Left cardiac atrium (tissue), 4 donors: ENCODE results near the gene CHI3L2. TPM values are rescaled to one million over a fixed set of nuclear protein-coding genes. Genes with fewer than 3 reads are reported as not detected.

ENCODE experiments used
- ATAC-seq, 2 donors: fragments of 200-7000 bp; cut with Tn5 transposase; one replicate each; pipeline ENCODE4 v1.9.1; 2020; ENCODE audit warnings: mild to moderate bottlenecking in 2 of 2, moderate library complexity in 2 of 2
- DNase-seq: peaks from one replicate; pipeline ENCODE4 v3.0.0-alpha.2; 2020
- intact Hi-C, 2 donors: fragments of 100-400 bp; cut with DNase I; formaldehyde crosslinking; loops; one replicate each; pipeline versions ENCODE4 v1.14.1 to v1.15.1; 2022 to 2023
- long read RNA-seq: library from polyadenylated mRNA; unstranded; transcript quantifications from one replicate; pipeline ENCODE4 v2.0.0, GENCODE V29; 2021
- total RNA-seq, 2 donors: library from RNA; stranded (reverse); fragmentation: NEBNext Ultra II Directional; extraction: Animal tissue kit (Norgen Biotek cat#: 25700); gene quantifications; one replicate each; pipeline ENCODE4 v1.2.1, GENCODE V29; 2021
- donor health status: DM: no; HTN: yes; CAD: no.
- donor health status: DM: no; HTN: yes; CAD: no; lungs with severe emphysema.
- donor health status: DM: yes; HTN: yes; CAD: no.
- donor health status: Dilated cardiomyopathy.

CHI3L2 gene, protein sequence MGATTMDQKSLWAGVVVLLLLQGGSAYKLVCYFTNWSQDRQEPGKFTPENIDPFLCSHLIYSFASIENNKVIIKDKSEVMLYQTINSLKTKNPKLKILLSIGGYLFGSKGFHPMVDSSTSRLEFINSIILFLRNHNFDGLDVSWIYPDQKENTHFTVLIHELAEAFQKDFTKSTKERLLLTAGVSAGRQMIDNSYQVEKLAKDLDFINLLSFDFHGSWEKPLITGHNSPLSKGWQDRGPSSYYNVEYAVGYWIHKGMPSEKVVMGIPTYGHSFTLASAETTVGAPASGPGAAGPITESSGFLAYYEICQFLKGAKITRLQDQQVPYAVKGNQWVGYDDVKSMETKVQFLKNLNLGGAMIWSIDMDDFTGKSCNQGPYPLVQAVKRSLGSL
- 10 to 100 TPM; 11.7 to 36.8 TPM for total RNA-seq
- long read RNA-seq, partial matches to known transcripts = 0 of 1 reads
- long read RNA-seq, other reads (novel, unspliced or antisense) = 0 of 1 reads

DNA sequence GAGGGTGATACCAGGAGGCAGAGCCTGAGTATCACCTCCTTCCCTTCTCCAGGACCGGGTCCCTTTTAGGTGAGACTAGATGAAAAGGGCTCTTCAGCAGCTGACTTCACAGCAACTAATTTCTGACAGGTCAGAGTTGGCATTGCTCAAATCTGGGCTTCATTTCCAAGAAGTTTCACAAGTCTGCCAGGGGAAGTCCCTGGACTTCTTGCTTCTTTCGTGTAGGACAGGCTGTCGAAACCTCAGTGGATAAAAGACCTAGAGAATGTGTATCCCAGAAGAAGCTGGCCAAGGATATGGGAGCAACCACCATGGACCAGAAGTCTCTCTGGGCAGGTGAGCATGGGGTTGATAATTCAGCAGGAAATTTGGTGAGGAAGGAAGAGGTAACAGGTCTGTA is at the start of gene CHI3L2:
TSS of gene CHI3L2 (plus strand) at position 280 of the 400 bp plus-strand sequence. CDS start at position 297, 17 bp downstream.
- intact Hi-C loops = loop anchor here in 1 of 2 donors (10.0 kb wide), 1 partner anchor 107 kb away; no protein-coding TSS in a partner anchor
- ATAC-seq (peak; percentile 60 to 67), DNase-seq (no peak)

DNA sequence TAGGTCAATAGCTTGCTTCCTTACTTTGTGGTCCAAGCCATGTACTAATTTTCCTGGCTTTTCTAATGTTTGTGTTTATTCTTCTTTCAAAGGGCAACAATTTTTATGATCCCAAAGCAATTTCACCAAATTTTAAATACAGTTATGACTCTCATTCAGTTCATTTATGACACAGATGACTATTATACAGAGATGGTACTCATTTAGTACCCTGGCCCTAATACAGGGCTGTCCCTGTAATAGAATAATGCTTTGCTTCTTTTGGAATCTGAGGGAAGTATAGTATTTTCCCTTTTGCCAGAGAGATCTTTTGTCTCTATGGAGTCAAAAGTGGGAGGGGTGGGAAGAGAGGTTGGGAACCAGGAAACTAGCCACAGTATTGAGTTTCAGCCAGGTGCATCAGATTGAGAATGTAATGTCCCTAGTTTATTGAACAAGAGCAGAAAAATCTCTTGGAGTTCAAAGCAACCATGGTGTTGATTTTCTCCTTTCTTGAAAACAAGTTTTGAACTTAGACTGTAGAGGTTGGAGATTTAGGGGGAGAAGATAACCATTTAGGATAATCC is 47.5 kb upstream of the CHI3L2 start:
- intact Hi-C loops = no loop called here
- ATAC-seq (no peak), DNase-seq (no peak)

DNA sequence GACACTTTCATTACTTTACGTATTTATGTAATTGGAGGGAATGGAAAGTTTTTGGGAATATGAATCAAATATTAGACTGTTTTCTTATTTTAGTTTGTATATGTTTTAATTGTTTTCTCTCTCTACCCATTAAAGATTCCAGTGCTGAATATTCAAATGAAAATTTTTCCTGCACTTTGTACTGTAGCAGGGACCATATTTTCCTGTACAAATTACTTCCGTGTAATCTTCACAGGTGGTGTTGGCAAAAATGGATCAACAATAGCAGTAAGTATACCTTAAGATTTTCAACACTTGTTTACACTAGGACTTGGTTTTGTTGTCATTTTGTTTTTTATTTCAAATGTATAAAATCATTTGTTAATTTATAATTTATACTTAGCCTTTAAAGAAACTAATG is 45.5 kb upstream of the CHI3L2 start:
- no peak for ATAC-seq
- DNase-seq = no peak
- intact Hi-C loops = no loop called here

DNA sequence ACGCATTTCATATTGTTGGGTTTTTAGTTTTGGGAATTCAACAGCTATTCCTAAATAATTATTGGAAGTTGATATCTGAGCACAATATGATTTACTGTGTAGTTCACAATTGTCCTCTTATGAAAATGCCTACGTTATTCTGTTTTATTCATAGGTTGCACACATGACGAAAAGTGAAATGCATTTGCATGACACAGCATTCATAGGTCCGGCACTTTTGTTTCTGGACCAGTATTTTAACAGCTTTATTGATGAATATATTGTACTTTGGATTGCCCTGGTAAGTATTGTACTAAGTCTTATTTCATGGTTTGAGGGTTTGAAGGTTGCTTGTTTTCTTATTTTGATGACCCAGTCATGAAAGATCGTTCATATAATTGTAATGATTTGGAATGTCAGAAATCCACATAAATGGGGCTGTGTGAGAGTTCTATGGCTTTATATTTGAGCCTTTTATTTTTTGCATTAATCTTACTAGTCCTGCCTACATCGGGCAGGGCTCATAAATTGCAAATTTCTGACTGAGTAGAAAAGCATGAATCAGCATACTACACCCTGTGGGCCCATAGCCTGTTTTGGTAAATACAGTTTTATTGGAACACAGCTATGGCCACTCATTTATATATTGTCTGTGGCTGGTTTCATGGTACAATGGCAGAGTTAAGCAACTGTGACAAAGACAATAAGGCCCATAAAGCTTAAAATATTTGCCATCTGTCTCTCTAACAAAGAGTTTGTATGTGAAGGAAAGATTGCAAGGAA is 44.0 kb upstream of the CHI3L2 start:
- ATAC-seq (no peak), DNase-seq (no peak)
- intact Hi-C loops = no loop called here

DNA sequence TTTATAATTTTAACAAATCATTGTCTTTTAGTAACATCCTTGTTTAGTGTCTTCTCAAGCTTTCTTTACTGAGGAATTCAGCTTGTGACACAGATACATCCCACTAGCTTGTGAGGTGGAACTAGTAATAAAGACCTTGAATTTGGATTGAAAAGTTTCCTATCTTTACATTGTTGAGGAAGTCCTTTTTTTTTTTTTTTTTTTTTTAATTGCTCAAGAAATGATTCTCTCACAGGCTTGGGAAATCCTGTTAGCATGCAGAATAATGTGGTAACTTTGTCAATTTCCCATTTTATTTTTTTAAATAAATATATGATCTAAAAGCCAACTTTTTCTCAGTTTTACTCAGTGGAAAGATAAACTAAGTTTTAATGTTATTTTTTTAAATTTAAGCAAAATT is 42.9 kb upstream of the CHI3L2 start:
- ATAC-seq (no peak), DNase-seq (no peak)
- intact Hi-C loops = no loop called here

DNA sequence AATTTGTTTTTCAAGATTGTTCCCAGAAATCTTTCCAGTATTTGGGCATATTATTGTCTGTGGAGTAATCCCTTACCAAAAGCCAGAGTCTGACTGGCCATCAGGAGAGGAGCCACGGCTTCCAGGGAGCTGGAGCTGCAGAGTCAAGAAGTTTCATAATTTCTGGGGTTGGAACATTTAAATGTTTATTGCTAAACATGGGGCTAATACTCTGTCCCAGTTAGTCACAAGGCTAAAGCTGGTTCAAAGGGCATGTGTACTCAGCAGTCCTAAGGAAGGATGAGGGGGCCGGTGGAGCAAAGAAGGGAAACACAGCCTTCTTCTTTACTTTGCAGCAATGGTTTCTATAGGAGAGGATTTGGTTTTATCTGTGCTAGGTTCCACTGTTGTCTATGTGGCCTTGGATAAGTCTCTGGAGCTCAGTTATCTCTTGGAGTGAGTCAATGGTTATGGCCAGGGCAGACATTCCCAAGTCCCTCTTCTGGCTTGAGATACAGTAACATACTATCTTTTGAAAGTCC is 36.5 kb upstream of the CHI3L2 start:
- intact Hi-C loops = no loop called here
- DNase-seq (peak; percentile 39), ATAC-seq (peak in 1 of 2 donors; percentile 88)

DNA sequence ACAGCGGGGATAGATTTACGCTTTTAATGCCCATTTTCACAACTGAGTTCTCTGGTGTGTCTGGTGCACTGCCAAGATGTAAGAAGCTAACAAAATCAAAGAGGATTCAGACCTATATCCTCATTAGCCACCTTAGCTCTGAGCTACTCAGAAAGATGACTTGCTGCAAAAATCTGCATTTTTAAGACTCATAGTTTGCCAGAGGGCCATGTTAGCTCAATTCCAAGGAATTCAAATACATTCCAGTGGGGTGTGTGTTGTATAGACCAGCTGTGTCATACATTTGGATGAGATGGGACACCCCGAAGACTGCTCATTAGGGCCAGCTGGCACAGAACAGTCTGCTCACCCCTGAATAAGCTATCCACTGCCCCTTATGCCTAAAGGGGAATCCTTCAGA is 36.0 kb upstream of the CHI3L2 start:
- ATAC-seq = no peak
- intact Hi-C loops = no loop called here
- no peak for DNase-seq

DNA sequence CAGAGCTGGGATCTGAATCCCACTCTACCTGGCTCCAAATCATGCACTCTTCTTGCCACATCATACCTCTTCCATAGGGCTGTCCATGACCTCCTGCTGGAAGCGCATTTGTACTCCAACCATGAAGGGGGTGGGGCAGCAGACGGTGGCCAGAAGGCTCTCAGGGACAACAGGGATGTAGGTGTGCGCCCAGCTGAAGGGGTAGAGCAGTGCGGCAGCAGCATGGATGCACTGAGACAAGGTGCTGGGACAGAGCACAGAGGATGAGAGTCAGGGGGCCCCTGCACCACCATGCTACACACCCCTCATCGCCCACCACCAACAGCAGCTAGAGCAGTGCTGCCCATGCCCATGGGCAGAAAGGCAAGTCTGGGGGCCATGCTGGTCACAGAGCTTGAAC is 35.4 kb upstream of the CHI3L2 start:
- intact Hi-C loops = no loop called here
- no peak for DNase-seq
- ATAC-seq = no peak

DNA sequence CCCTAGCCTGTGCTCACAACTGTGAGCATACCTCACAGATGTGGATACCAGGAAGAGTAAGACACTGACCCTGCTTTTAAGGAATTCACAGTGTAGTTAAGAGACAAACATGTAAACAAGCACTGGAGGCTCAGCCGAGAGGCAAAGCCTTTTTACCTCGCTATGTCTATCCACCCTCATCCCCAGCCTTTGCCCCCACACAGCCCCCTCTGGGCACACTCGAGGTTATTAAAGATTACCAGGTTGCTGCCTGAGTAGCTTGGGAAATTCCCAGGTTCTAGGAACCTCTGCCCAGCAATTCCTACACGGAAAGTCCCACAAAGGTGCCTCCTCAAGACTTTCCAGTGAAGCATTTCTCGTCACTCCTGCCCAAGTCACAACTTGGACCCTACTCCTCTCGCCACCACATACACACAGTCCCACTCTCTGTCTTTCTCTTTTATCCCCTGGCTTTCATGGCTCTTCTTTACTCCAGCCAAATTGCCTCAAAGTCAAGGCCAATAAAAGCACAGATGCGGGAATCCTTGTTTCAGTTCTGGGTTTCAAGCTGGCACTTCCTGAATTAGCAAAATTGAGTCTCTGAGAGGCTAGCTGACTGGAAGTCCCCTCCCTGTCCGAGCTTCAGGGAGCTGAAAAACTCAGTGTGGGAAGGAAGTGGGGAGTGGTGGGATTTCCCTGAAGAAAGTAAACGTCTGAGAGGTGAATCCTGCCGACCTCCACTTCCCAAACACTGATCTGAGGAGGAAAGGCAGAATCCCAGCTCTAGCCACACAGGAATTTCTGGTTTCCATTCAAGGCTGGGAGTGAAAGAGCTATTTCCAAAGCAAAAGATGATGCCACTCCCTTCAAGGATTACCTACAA is 34.6 kb upstream of the CHI3L2 start:
- ATAC-seq = peak in 1 of 2 donors; percentile 20

DNA sequence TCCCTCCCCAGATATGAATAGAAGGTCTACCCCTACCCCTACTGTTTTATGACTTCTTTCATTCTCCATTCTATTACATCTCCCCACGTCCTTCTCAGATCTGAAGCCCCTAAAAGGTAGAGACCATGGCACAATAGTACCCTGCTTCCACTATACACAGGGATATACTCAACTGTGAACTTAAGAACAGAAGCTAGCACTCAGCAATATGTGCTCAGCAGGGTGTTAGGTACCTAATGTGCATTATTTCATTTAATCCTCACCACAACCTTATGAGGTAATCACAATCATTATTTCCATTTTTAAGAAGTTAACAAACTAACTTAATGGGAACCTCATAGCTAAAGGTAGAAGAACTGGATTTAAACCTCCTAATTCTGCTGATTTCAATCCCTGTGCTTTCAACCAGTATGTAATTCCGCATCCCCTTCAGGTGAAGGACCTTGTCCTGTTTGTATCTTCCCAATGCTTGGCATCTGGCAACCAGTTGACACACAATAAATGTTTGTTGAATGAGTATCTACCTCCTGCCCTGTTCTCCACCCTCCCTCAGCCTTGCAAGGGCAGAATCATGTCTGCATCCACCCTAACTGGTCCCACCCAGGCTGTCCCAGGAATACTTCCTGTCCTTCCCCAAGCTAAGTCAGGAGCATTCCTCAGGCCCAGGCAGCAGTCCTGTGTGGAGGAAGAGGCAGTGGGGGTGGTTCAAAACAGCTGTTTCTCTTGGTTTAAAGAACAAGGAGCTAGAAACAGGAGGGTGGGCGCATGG is 33.6 kb upstream of the CHI3L2 start:
- DNase-seq = no peak
- intact Hi-C loops = no loop called here
- ATAC-seq = no peak

More for the DNA sequence above, 34.6 kb upstream of the CHI3L2 start:
- intact Hi-C loops = no loop called here
- DNase-seq = no peak

DNA sequence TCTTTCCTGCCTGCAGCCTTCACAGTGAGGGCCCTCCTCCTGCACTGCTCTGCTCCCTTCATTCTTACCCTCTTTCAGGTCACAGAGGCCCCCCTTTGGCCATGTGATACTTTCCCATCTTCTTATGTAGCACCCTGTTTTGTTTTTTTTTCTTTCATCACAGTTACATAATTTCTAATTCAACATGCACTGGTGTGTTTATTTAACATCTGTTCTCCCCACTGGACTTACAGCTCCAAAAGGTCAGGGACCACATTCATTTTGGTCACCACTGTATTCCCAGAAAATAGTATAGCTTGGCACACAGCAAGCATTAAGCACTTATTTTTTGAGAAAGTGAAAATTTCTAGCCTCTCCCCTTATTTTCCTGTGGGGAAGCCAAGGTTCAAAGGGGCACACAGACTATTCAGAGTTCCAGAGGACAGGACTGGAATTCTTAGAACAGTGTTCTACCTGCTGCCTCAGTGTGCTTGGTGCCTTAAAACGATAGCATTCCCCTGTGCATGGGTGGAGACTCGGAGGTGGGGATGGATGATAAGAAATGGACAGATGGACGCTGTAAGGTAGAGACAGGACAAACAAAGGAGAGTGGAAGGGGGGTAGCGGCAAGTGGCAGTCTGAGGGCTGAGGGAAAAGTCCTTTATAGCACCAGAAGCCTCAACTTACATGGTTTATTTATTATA is 32.4 kb upstream of the CHI3L2 start:
- ATAC-seq (no peak), DNase-seq (no peak)
- intact Hi-C loops = no loop called here

DNA sequence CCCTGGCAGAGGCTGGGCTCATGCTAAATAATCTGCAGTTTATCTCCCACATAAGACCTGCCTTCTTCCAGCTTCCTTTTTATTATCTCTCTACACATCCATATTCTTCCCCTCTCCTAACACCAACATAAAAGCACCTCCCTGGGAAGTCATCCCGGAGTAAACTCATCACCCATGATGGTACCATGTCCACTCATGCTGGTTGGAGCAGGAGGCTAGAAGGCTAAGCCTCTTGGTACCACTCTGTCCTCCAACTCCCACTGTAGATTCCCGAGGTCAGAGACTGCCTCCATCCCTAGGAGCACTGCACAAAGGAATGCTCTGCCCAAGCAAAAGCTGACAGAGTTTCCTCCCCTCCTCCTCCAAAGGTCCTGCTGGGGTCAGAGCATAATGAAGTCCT is 31.3 kb upstream of the CHI3L2 start:
- intact Hi-C loops = no loop called here
- ATAC-seq = no peak

DNA sequence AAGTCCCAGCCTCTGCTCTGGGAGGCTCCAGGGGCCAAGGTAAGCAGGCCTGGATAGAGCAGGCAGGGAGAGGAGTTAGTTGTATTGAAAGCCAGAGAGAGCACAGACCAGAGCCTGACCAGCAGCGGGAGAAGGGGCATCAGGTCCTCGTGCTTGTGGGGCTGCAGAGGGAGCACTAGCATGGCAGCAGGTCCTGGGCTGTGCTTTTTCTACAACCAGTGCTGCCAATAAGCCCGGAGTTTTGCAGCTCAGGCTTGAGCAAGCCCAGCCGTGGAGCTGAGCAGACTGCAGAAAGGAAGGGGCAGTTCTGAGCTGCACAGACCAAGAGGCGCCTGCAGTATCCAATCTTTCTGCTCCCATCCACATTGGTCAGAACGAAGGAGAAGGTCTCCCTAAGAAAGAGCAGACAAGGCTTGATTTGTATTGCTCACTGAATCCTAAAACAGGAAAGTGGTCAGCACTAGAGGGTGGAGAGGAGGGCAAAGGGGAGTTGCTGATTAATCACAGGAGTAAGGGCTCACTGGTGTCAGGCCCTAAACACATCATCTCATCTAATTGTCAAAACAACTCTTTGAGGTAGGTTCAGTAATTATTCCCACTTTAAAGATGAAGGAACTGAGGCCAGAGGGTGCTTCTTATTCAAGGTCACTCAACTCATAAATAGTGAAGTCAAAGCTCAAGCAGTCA is 29.8 kb upstream of the CHI3L2 start:
- DNase-seq (no peak), ATAC-seq (peak in 1 of 2 donors; percentile 42)
- intact Hi-C loops = no loop called here

More for the DNA sequence above, 31.3 kb upstream of the CHI3L2 start:
- no peak for DNase-seq

DNA sequence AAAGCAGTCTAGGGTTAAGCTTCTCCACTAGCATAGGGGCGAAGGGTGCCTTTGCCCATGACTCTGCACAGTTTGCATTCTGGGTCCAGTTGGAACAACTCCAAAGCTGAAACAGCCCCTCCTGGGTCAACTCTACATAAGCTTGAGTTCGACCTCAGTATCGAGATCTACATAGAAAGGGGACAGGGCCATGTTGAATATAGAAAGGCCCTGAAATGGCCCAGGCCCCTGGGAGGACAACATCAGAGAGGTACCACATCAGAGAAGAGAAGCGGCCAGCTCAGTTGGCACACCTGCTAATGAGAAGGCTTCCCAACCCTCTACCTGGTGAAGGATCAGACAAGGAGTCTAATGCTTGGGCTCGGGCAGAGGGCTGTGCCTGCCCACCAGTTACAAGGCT is 28.7 kb upstream of the CHI3L2 start:
- intact Hi-C loops = no loop called here
- no peak for ATAC-seq
- DNase-seq = no peak

DNA sequence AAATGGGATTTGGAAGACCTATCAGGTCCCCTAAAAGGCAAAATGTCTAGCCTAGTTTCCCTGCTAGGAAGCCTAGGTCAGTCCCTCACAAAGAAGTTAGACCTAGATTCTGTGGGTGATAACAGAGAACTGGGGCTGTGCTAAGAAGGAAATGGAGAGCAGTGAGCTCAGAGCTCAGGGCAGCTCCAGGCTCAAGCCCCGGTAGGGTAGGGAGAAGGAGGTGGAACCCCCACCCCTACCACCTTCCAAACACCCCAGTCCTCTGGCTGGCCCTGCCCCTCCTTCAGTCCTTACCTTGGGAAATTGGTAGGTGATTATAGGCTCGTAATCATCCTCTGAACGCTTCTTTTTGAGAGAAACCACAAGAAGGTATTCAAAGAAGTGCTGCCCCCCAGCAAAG is 28.2 kb upstream of the CHI3L2 start:
- ATAC-seq (no peak), DNase-seq (no peak)
- intact Hi-C loops = no loop called here

DNA sequence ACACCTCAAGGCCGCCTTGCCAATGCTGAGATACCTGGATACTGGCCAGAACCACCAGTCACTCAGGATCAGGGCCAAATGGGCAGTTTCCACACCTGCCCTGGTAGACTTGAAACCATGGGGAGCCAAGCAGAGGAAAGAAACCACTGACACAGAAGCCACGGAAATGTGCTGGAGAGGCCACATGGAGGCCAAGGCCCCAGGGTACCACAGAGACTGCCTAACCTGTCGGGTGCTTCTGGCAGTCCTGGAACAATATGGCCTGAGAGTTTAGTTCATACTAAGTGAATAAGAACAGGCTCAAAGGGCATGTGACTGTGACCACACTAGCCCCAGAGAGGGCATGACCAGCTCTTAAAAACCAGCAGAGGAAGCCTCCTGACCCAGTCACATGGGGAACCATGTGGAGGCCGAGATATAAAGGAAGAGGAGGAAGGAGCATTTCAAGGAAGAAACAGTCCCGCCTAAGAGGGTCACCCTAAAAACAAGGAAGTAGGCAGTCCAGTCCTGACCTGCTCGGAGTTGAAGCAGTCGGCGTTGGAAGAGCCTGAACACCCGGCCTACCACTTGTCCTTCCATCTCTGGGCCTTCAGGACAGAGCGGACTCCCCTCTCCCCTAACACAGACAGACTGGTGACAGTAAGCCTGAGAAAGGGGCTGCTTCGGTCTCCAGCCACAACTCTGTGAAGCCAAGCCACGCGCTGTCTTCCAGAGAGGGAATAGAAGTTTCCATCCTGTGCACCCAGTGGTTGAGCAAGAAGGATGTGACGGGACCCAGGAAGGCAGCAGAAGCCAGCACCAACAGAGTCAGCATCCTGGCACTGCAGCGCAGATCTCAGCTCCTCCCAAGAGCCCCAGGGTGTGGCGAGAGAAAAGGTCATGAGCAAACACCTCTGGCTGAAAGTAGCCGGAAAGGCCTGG is 27.4 kb upstream of the CHI3L2 start, which contains the start of gene DENND2D:
TSS of gene DENND2D (minus strand) at position 766 of the 921 bp plus-strand sequence. CDS start at position 579, 187 bp downstream.
- DNase-seq = peak; percentile 45
- ATAC-seq = peak; percentile 17 to 42

More for the DNA sequence above, 27.4 kb upstream of the CHI3L2 start, which contains the start of gene DENND2D:
- intact Hi-C loops = no loop called here
